Kidney epithelial cell (primary cell): ENCODE data around the gene KIF6. TPM values are rescaled to one million over a fixed set of nuclear protein-coding genes. Genes with fewer than 3 reads are reported as not detected.

Experiments
- DNase-seq: peaks from one replicate; pipeline ENCODE4 v3.0.0-alpha.2; 2010; ENCODE audit warnings: low read depth
- H3K27me3 ChIP-seq: 2 replicates; pipeline ENCODE4 v1.6.0; 2011; ENCODE audit warnings: low read length; ENCODE audit not compliant: control insufficient read depth, insufficient read depth
- H3K36me3 ChIP-seq: 2 replicates; pipeline ENCODE4 v1.5.1; 2011; ENCODE audit warnings: low read length; ENCODE audit not compliant: control insufficient read depth, insufficient read depth
- H3K4me3 ChIP-seq: 2 replicates; pipeline ENCODE4 v1.5.1; 2011; ENCODE audit warnings: low read depth, mild to moderate bottlenecking, control low read depth, low read length
- total RNA-seq: library from RNA; depleted of rRNA; stranded (reverse); fragments of >200 nt; gene quantifications from 2 replicates; pipeline ENCODE4 v1.2.3, GENCODE V29; 2015
- TF ChIP-seq, protein P1 (sequence below): IDR thresholded peaks from 2 replicates; pipeline ENCODE4 v1.5.1; 2011; ENCODE audit warnings: mild to moderate bottlenecking, moderate library complexity, low read length, control low read depth, inconsistent platforms; ENCODE audit not compliant: insufficient read depth, poor library complexity, severe bottlenecking

KIF6 gene
- total RNA-seq, 1 donor from 2014 or later = 0.33 TPM

DNA sequence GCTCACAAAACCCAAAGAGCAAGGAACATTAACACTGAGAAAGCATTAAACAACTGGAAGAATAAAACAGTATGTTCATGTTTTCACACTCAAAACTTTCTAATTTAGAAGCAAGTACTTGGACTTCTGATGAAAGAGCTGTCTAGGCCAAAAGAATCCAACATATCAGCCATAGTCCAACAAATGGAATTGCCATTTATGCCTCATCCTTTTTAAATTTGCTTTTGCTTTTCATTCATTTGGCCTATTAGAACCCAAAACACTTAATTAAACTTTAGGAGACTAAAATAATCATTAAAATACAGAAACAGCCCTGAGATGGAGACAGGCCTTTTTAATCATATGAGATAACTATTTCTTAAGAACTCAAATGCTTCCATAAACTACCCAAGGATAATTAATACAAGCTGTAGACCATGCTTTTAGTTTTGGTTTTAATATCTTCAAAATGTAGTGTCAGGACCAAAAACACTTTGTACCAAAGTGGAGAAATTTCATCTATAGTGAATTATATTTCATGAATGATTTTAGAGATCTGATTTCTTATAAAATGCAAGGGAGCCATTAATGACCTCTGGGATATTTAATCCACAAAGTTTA lies 166.5 kb downstream of the KIF6 start:
- TF ChIP-seq, protein P1, sequence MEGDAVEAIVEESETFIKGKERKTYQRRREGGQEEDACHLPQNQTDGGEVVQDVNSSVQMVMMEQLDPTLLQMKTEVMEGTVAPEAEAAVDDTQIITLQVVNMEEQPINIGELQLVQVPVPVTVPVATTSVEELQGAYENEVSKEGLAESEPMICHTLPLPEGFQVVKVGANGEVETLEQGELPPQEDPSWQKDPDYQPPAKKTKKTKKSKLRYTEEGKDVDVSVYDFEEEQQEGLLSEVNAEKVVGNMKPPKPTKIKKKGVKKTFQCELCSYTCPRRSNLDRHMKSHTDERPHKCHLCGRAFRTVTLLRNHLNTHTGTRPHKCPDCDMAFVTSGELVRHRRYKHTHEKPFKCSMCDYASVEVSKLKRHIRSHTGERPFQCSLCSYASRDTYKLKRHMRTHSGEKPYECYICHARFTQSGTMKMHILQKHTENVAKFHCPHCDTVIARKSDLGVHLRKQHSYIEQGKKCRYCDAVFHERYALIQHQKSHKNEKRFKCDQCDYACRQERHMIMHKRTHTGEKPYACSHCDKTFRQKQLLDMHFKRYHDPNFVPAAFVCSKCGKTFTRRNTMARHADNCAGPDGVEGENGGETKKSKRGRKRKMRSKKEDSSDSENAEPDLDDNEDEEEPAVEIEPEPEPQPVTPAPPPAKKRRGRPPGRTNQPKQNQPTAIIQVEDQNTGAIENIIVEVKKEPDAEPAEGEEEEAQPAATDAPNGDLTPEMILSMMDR = no peak
- no peaks in the 10 kb centered on the region for H3K27me3 ChIP-seq
- no peak for DNase-seq

DNA sequence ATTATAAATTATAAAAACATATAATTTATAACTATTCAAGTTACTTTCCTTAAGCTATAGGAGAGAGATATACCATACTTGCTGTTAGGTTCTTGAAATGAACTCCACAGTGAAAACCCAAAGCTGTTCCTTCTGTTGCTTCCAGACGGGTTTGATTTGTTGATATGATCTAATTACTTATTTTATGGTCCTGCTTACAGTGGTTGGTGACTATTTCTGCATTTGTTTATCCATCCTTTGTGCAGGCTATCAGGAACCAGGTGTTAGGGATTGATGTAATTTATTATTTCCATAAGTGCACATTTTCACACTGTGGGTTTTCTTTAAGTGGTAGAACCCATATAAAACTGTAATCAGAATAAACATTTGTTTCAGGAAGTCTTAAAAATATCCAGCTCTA lies 167.1 kb downstream of the KIF6 start:
- no peaks in the 10 kb centered on the region for H3K27me3 ChIP-seq
- no peak for DNase-seq
- H3K4me3 ChIP-seq = no peak overlapping the region
- TF ChIP-seq, protein P1 = no peak
- H3K36me3 ChIP-seq = no peaks in the 10 kb centered on the region

More for the DNA sequence above, 166.5 kb downstream of the KIF6 start:
- H3K36me3 ChIP-seq = no peaks in the 10 kb centered on the region
- H3K4me3 ChIP-seq = no peak overlapping the region

DNA sequence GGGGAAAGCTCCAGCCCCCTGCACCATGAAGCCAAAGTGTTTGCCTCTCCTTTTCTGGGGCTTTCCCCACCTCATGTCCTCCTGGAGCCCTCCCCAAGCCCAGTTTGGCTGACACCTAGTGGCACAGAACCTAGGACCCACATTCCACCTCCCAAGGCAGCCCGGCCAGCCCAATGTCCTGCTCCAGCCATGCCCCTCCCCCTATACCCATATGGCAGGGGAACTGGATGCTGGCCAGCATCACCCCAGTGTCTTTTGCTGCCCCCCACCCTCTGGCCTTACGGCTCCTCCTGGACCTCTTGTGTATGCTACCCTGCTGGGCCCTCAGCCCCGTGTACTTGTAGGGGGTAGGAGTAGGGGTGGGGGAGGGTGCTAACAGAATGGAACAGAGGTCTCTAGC lies 170.1 kb downstream of the KIF6 start:
- TF ChIP-seq, protein P1 = no peak
- no peak for DNase-seq

DNA sequence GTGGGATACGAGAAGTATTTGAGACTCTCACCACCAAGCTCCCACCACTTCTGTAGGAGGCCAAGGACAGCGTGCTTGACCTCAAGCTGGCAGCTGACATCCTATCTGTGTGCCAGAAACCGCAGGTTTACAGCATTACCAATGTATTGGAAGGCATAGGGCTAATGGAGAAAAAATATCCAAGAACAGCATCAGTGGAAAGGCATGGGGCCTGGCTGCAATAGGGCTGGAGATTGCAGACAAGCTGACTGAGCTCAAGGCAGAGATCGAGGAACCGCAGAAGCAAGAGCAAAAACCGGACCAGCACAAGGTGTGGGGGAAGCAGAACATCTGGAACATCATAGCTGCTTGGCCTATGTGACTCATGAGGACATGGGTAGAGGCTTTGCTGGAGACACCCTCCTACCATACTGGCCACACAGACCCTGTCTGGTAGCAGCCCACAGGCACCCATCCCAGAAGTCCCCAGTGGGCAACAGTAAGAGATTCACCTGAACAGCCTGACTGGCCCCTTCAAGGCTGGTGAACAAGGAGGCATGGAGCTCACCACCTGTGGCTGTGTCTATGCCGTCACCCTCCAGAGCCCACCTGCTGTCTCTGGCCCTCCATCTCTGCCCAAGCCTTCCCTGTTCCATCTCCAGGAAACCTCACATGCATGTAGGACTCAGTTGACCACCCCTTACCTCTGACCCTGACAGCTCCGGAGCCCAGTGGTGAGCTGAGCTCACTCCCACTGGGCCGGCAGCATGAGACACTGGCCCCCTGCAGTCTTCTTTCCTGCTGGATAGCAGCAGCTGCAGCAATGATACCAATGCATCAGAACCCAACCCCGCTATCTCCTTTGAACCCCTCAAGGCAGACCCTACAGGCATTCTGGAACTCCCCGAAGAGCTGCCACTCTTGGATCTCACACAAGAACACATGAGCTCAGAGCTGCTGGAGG lies 171.1 kb downstream of the KIF6 start:
- DNase-seq = no peak
- Histone ChIP-seq H3K36me3 (no peaks in the 10 kb centered on the region), H3K27me3 (no peaks in the 10 kb centered on the region), H3K4me3 (no peak overlapping the region)
- TF ChIP-seq, protein P1 = no peak

More for the DNA sequence above, 170.1 kb downstream of the KIF6 start:
- Histone ChIP-seq H3K36me3 (no peaks in the 10 kb centered on the region), H3K4me3 (no peak overlapping the region), H3K27me3 (no peaks in the 10 kb centered on the region)

DNA sequence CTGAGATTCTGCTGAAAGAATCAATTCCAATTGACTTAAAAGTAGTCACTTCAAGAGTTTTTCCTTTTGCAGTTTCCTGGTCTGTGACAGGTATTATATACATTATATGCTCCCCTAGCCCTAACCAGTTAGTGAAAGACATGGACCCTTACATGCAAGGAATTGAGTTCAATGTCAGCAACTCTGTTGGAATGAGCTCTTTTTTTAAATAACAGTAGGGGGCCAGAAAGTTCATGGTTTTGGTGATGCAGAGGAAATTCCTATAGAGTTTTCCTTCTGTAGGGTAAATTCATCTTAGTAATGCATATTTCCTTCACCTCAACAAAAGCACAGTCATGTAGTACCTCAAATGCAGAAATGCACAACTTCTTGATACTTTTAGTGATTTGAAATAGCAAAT lies 172.2 kb downstream of the KIF6 start:
- Histone ChIP-seq H3K36me3 (no peaks in the 10 kb centered on the region), H3K4me3 (no peak overlapping the region), H3K27me3 (no peaks in the 10 kb centered on the region)
- TF ChIP-seq, protein P1 = no peak
- no peak for DNase-seq
